ENCODE data around the gene PTPRJ.

Gene PTPRJ

DNA sequence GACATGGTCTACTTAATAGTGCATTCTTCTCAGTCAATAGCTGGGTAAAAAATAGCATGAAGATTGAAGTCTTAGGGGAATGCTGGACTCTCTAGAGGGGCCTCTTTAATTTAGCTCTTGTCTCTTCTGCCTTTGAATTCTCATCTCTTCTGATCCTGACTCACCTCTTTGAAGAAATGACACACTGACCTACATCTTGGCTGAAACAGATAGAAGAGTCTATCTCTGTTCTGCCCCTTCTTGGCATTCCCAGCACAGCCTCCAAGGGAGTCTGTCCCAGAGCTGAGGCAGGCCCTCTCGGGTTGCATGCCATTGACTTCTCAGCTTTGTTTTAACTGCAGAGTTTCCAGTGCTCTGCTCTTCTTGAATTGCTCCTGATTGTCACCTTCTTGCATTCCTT lies 55.7 kb downstream of the PTPRJ start:
- TF ChIP-seq MYC (IDR thresholded peaks at IDR 0.05; ENCODE audit: low read depth, low read length): no peak
- TF ChIP-seq POLR2A (IDR thresholded peaks at IDR 0.05; ENCODE audit: extremely low read depth, insufficient read length): no peak
- TF ChIP-seq, protein P1, sequence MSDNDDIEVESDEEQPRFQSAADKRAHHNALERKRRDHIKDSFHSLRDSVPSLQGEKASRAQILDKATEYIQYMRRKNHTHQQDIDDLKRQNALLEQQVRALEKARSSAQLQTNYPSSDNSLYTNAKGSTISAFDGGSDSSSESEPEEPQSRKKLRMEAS (IDR thresholded peaks at IDR 0.05; ENCODE audit: low read depth, low read length): no peak
- TF ChIP-seq, protein P2, sequence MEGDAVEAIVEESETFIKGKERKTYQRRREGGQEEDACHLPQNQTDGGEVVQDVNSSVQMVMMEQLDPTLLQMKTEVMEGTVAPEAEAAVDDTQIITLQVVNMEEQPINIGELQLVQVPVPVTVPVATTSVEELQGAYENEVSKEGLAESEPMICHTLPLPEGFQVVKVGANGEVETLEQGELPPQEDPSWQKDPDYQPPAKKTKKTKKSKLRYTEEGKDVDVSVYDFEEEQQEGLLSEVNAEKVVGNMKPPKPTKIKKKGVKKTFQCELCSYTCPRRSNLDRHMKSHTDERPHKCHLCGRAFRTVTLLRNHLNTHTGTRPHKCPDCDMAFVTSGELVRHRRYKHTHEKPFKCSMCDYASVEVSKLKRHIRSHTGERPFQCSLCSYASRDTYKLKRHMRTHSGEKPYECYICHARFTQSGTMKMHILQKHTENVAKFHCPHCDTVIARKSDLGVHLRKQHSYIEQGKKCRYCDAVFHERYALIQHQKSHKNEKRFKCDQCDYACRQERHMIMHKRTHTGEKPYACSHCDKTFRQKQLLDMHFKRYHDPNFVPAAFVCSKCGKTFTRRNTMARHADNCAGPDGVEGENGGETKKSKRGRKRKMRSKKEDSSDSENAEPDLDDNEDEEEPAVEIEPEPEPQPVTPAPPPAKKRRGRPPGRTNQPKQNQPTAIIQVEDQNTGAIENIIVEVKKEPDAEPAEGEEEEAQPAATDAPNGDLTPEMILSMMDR (IDR thresholded peaks at IDR 0.05; ENCODE audit: low read depth, low read length): no peak
- DNase-seq (ENCODE audit: low read depth): no peak
- no peak overlapping the region for H3K4me3 ChIP-seq (ENCODE audit: low read depth, low read length)

DNA sequence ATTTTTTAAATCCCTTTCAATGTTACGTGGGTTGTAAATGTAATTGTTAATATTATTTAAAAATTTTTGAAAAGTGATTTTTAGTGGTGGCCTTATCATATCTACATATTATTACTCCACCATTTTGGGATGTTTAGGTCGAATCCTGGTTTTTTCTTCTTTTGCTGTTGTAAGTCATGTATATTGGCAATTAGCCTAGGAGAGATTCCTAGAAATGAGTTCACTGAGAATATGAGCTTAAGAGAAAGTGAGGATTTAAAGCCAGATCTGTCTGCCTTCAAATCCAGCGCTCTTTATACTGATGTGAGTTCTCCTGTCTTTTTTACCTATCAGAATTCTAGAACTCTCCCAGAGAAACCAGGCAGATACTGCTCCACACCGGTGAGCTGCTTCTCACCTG lies 56.1 kb downstream of the PTPRJ start:
- no peak for TF ChIP-seq POLR2A (IDR thresholded peaks at IDR 0.05; ENCODE audit: extremely low read depth, insufficient read length)
- no peak for TF ChIP-seq MYC (IDR thresholded peaks at IDR 0.05; ENCODE audit: low read depth, low read length)
- TF ChIP-seq, protein P2 (IDR thresholded peaks at IDR 0.05; ENCODE audit: low read depth, low read length): no peak
- TF ChIP-seq, protein P1 (IDR thresholded peaks at IDR 0.05; ENCODE audit: low read depth, low read length): no peak
- no peak for DNase-seq (ENCODE audit: low read depth)
- H3K4me3 ChIP-seq (ENCODE audit: low read depth, low read length): no peak overlapping the region

DNA sequence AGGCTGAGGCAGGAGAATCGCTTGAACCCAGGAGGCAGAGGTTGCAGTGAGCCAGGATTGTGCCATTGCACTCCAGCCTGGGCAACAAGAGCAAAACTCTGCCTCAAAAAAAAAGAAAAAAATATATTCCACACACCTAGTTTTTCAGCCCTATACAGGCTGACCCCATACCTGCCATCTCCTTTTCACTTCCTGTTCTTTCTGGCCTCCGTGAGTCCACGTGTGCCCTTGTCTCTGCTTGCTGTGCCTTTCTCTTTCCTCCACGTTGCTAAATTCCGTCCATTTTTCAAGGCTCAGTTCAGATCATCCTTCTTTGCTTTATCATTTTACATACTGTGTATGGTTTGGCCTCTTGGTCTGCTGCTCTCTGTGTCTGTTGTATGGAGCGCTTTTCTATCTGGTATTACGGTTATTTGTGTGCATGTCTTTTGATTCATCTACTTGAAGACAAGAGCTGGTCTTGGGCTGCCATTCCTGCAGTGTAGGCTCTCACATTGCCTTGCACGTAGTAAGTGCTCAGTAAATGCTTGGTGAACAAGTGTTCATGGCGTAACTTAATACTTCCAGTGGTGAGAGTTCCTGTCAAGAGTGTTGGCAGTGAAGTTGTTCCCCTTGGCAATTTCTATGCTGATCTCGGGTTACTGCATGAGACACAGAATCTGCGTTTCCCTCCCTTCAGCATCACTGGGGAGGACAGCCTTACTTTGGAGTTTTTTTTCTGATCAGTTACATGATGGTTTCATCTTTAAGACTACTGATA lies 57.5 kb downstream of the PTPRJ start:
- no peak overlapping the region for H3K4me3 ChIP-seq (ENCODE audit: low read depth, low read length)
- DNase-seq (ENCODE audit: low read depth): no peak
- TF ChIP-seq, protein P2 (IDR thresholded peaks at IDR 0.05; ENCODE audit: low read depth, low read length): no peak
- TF ChIP-seq, protein P1 (IDR thresholded peaks at IDR 0.05; ENCODE audit: low read depth, low read length): no peak
- TF ChIP-seq MYC (IDR thresholded peaks at IDR 0.05; ENCODE audit: low read depth, low read length) (no peak), POLR2A (IDR thresholded peaks at IDR 0.05; ENCODE audit: extremely low read depth, insufficient read length) (no peak)

DNA sequence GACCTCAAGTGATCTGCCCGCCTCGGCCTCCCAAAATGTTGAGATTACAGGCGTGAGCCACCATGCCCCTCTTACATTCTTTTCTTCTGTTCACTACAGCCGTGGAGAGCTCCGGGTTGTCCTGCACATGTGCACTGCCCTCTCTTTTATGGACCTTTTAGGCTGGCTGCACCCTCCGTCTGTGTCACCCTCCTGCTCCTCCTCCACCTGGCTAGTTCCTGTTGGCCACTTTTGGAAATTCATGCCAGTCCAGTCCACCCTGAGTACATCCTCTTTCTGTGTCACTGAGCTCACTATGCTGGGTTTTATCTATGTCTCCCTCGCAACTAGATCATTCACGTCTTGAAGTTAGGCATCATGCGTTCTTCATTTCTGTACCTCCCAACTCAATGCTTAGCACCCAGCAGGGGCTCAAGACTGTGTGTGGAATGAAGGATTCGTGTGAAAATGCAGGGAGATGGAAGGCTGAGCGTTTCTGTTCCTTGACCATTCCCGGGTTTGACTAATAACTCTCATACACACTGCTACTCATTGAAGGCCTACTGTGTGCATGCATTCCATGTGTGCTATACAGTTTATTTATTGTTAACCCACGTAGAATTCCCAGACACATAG lies 60.6 kb downstream of the PTPRJ start:
- no peak for TF ChIP-seq MYC (IDR thresholded peaks at IDR 0.05; ENCODE audit: low read depth, low read length)
- TF ChIP-seq, protein P1 (IDR thresholded peaks at IDR 0.05; ENCODE audit: low read depth, low read length): no peak
- TF ChIP-seq, protein P2 (IDR thresholded peaks at IDR 0.05; ENCODE audit: low read depth, low read length): no peak
- no peak for TF ChIP-seq POLR2A (IDR thresholded peaks at IDR 0.05; ENCODE audit: extremely low read depth, insufficient read length)
- DNase-seq (ENCODE audit: low read depth): no peak
- no peak overlapping the region for H3K4me3 ChIP-seq (ENCODE audit: low read depth, low read length)

DNA sequence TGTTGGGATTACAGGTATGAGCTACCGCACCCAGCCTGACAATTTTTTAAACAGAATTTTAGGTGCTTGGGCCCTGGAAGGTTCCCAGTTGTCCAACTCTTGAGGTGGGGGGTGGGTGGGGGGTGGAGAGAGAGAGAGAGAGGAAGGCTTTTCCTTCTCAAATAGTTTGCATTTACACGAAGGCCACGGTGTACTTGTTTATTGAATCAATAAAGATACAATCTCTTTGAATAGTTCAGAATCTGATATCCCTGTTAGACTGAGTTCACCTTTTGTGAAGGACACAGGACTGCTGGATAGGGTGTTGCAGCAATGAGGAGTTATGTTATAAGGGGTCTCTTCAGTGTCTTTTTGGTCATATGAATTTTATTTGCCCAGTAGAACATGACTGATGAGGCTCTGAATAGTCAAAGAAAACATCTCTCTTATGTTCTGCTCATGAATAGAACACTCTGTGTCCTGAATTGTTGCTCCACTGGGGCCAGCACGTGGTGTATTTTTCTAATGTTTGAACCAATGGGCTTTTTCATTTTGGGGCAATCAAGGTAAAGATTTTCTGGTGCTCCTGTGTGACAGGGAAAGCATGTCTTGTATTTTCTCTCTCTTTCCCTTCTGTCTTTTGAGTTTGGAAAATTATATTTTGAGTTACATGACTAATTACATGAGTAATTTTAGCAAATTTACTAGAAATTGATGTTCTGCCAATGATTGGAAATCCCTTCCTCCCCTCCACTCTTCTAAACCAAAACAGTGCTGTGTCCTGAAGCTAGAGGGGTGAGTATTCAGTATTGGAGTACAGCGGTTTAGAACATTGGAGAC lies 61.7 kb downstream of the PTPRJ start:
- no peak overlapping the region for H3K4me3 ChIP-seq (ENCODE audit: low read depth, low read length)
- no peak for DNase-seq (ENCODE audit: low read depth)
- TF ChIP-seq, protein P1 (IDR thresholded peaks at IDR 0.05; ENCODE audit: low read depth, low read length): no peak
- no peak for TF ChIP-seq POLR2A (IDR thresholded peaks at IDR 0.05; ENCODE audit: extremely low read depth, insufficient read length)
- no peak for TF ChIP-seq MYC (IDR thresholded peaks at IDR 0.05; ENCODE audit: low read depth, low read length)
- TF ChIP-seq, protein P2 (IDR thresholded peaks at IDR 0.05; ENCODE audit: low read depth, low read length): no peak
